Glutamatergic neuron (in vitro differentiated cells): Measurements from ENCODE around the gene ADIPOR2. TPM values are rescaled to one million over a fixed set of nuclear protein-coding genes. Genes with fewer than 3 reads are reported as not detected.
A peak's percentile ranks its signal among the peaks of the same experiment; 100 is the strongest.

Experiments
- DNase-seq: peaks from one replicate; pipeline ENCODE4 v3.0.0; 2022
- H3K27ac Mint-ChIP-seq: one replicate; pipeline ENCODE4 v1.8.0; 2020; ENCODE audit warnings: mild to moderate bottlenecking, mixed read lengths, inconsistent platforms; ENCODE audit not compliant: unreplicated experiment
- H3K27me3 Mint-ChIP-seq: one replicate; pipeline ENCODE4 v1.8.0; 2020; ENCODE audit warnings: mild to moderate bottlenecking, moderate library complexity, mixed read lengths, inconsistent platforms; ENCODE audit not compliant: unreplicated experiment
- H3K36me3 Mint-ChIP-seq: one replicate; pipeline ENCODE4 v1.8.0; 2020; ENCODE audit warnings: mild to moderate bottlenecking, mixed read lengths, inconsistent platforms; ENCODE audit not compliant: unreplicated experiment
- H3K4me1 Mint-ChIP-seq: one replicate; pipeline ENCODE4 v1.8.0; 2020; ENCODE audit warnings: mild to moderate bottlenecking, low read depth, mixed read lengths, inconsistent platforms; ENCODE audit not compliant: unreplicated experiment
- H3K4me3 Mint-ChIP-seq: one replicate; pipeline ENCODE4 v1.8.0; 2020; ENCODE audit warnings: mild to moderate bottlenecking, mixed read lengths, inconsistent platforms; ENCODE audit not compliant: unreplicated experiment
- H3K9me3 Mint-ChIP-seq: one replicate; pipeline ENCODE4 v1.8.0; 2020; ENCODE audit warnings: mild to moderate bottlenecking, moderate library complexity, mixed read lengths, inconsistent platforms; ENCODE audit not compliant: unreplicated experiment
- total RNA-seq: library from RNA; stranded (reverse); fragmentation: NEBNext Ultra II Directional; extraction: Animal tissue kit (Norgen Biotek cat#: 25700); gene quantifications from one replicate; pipeline ENCODE4 v1.2.1, GENCODE V29; 2021; ENCODE audit not compliant: unreplicated experiment
- TF ChIP-seq, protein P1 (sequence below): fragments of 200-600 bp; sonication (generic); IDR thresholded peaks from one replicate; pipeline ENCODE4 v1.5.0; 2021; ENCODE audit not compliant: partially characterized antibody, unreplicated experiment

Gene ADIPOR2
- total RNA-seq, 1 donor from 2014 or later = 43.3 TPM

DNA sequence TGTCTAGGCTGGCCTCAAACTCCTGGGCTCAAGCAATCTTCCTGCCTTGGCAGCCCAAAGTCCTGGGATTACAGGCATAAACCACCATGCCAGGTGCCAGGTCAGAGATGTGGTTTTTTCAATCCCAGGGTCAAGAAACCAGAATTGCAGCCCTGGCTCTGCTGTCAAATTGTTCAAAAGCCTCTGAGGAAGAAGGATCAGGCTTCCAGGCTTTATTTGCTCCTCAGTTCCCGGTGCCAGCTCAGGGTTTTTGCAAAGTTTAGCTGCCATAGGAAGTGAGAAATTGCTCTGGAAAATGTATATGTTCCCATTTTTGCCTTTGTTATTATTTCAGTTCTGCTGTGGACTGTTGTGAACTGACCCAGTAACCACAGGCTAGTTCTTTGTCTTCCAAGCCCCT is 33.2 kb upstream of the ADIPOR2 start:
- no peak overlapping the region for H3K4me3 Mint-ChIP-seq
- H3K9me3 Mint-ChIP-seq = no peaks in the 10 kb centered on the region
- DNase-seq = no peak
- H3K4me1 Mint-ChIP-seq = no peaks in the 10 kb centered on the region
- TF ChIP-seq, protein P1, sequence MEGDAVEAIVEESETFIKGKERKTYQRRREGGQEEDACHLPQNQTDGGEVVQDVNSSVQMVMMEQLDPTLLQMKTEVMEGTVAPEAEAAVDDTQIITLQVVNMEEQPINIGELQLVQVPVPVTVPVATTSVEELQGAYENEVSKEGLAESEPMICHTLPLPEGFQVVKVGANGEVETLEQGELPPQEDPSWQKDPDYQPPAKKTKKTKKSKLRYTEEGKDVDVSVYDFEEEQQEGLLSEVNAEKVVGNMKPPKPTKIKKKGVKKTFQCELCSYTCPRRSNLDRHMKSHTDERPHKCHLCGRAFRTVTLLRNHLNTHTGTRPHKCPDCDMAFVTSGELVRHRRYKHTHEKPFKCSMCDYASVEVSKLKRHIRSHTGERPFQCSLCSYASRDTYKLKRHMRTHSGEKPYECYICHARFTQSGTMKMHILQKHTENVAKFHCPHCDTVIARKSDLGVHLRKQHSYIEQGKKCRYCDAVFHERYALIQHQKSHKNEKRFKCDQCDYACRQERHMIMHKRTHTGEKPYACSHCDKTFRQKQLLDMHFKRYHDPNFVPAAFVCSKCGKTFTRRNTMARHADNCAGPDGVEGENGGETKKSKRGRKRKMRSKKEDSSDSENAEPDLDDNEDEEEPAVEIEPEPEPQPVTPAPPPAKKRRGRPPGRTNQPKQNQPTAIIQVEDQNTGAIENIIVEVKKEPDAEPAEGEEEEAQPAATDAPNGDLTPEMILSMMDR = no peak
- H3K36me3 Mint-ChIP-seq = no peaks in the 10 kb centered on the region
- H3K27me3 Mint-ChIP-seq = peaks cover 5% of the 10 kb centered on the region
- no peak overlapping the region for H3K27ac Mint-ChIP-seq

DNA sequence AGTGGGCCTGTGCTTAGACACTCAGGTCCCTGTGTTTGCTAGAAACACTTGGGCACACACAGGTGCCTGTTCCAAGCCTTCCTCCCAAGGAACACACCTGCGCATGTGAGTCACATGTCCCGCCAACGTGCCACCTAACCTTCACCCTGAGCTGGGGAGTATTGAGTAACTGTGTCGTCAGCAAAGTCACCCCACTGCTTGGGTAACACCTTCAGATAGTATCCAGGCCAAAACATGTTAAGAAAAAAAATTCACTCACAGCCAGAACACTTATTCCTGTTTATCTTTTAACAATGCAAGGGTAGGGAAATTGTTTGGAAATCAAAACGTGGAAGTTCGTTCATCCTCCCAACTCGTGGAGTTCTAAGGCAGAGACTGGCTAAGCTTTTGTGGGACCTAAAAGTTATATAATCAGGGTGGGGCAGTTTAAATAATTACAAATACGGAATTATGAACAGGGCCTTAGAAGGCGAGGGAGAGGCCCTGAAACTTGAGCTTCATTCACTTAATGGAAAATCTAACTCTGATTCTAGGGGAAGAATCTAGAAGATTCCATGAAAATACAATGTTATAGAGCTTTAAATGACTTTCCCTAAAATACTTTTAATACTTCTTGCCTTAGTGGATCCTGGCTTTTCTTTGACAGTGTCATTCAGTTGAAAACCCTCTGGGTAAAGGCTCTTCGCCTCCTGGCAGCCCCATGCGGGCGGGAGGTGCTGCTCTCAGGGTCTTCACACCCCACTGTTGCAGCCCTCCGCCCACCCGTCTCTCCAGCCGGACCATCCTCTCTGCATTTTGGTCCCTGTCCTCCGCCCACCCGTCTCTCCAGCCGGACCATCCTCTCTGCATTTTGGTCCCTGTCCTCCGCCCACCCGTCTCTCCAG is 30.3 kb upstream of the ADIPOR2 start:
- H3K27me3 Mint-ChIP-seq = peaks cover 10% of the 10 kb centered on the region

DNA sequence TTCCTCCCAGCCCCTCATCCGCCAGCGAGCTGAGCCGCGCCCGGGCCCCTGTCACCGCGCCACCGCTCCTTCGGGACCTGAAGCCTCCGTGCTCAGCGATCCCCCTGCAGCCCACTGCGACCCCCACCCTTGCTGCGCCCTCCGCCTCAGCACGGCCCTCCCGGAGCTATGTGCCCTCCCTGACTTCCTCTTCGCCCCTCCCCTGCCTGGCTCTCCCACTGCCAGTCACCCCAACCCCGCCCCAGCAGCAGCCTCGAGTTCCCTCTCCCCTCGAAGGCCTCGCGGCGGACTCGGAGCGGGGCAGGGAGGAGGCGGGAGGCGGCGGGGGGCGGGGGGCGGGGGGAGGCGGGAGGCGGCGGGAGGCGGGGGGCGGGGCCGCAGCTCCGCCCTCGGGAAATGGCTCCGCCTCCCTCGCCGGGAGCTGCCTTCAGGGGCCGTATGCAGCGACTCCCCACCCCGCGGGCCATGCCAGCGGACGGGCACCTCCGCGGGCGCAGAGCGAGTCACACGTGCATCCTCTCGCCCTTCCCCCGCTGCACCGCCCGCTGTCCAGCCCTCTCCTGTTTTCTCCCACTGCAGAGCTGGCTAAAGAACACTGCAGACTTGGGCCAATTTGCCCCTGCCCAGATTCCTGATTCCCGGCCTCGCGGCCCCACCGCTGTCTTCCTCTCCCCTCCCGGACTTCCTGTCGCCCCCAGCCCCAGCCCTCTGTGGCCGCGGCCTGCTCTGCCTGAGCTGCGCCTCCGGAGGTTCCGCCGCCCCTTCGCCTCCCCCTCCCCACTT is 29.1 kb upstream of the ADIPOR2 start:
- Mint-ChIP-seq H3K27ac (no peak overlapping the region), H3K4me3 (peak overlapping the region; percentile 80), H3K4me1 (peaks cover 2% of the 10 kb centered on the region), H3K36me3 (peaks cover 4% of the 10 kb centered on the region), H3K27me3 (peaks cover 8% of the 10 kb centered on the region), H3K9me3 (peaks cover 6% of the 10 kb centered on the region)
- TF ChIP-seq, protein P1 = no peak
- DNase-seq = peak; percentile 81

More for the DNA sequence above, 30.3 kb upstream of the ADIPOR2 start:
- H3K4me3 Mint-ChIP-seq = peak overlapping the region; percentile 74
- H3K4me1 Mint-ChIP-seq = peaks cover 2% of the 10 kb centered on the region
- TF ChIP-seq, protein P1 = no peak
- DNase-seq = no peak
- H3K9me3 Mint-ChIP-seq = peaks cover 6% of the 10 kb centered on the region
- no peak overlapping the region for H3K27ac Mint-ChIP-seq
- H3K36me3 Mint-ChIP-seq = peaks cover 4% of the 10 kb centered on the region

DNA sequence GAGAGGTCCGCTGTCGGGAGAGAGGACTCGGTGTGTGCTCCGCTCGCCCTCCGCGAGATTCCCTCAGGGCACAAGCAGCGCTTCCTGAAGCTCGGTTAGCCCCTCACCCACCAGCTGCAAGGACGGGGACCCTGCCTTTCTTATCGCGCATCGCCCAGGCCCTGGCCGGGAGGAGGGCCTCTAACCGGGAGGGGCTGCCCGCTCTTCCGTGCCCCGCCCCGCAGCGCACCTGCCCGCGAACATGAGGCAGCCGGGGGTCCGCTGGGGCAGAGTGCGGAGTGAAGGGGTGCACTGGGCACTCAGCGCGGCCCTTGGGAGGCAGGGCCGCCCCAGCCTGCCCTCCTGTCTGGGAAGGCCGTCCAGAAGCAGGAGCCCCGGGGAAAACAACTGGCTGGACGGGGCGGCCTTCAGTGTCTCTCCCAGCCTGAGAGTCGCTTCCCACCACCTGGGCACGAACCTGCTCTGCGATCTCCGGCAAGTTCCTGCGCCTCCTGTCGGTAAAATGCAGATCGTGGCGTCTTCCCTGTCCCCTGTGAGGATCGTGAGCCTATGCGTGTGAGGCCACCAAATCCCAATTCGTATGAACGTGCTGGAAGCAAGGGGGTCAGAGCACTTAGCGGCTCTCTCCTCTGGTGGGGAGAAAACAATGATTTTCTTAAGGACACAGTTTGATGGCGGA is 28.0 kb upstream of the ADIPOR2 start:
- TF ChIP-seq, protein P1 = peak; percentile 49
- H3K4me1 Mint-ChIP-seq = peaks cover 5% of the 10 kb centered on the region
- H3K4me3 Mint-ChIP-seq = peak overlapping the region; percentile 81
- peaks cover 9% of the 10 kb centered on the region for H3K27me3 Mint-ChIP-seq
- H3K9me3 Mint-ChIP-seq = peaks cover 6% of the 10 kb centered on the region
- peak; percentile 76 for DNase-seq
- H3K27ac Mint-ChIP-seq = no peak overlapping the region
- H3K36me3 Mint-ChIP-seq = peaks cover 4% of the 10 kb centered on the region
